AG20443 (cell line): ENCODE measurements around the gene SPDYC.
"Not testable (repeated sequence)": the region's sequence is repeated elsewhere in the genome, so short reads cannot be mapped to it uniquely, and the experiment has no call there.

Experiments
- DNase-seq: peaks from one replicate; pipeline ENCODE4 v3.0.0; 2012; ENCODE audit warnings: low spot score, mixed read lengths

The SPDYC gene

DNA sequence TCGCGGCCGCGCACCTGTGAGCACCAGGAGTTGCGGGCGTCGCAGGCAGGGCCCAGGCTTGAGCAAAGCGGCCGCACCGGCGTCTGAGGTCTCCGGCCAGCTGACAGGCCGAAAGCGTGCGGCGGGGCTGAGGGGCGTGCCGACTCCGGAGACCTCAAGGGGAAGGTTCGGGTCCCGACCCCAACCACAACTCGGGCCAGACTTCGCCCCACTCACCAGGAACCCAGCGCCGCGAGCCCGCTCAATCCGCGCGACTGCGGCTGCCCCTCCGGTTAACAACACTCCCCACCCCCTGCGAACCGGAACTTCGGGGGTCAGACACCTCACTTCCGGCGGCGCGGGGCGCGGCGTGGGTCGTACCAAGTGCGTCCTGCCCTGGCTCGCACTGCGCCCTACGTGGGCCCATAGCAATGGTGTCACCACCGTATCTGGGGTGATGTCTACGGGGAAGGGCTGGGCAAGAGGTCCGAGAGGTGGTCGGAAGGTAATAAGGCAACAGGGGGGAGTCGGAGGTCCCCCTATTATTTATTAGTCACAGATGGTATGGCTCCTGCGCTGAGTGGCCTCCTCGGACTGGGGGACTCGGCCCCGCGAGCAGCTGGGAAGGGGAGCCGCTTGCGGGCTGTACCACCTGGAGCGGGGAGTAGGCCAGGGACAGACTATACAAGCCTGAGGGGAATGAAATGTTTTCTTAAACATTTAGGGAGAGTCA lies 35.6 kb upstream of the SPDYC start, which contains the start of gene SYVN1:
Gene SYVN1, minus strand, starts transcription at position 280 of the 712 bp plus-strand sequence. CDS start 918 bp downstream, outside the sequence.
- peak; percentile 95 for DNase-seq

DNA sequence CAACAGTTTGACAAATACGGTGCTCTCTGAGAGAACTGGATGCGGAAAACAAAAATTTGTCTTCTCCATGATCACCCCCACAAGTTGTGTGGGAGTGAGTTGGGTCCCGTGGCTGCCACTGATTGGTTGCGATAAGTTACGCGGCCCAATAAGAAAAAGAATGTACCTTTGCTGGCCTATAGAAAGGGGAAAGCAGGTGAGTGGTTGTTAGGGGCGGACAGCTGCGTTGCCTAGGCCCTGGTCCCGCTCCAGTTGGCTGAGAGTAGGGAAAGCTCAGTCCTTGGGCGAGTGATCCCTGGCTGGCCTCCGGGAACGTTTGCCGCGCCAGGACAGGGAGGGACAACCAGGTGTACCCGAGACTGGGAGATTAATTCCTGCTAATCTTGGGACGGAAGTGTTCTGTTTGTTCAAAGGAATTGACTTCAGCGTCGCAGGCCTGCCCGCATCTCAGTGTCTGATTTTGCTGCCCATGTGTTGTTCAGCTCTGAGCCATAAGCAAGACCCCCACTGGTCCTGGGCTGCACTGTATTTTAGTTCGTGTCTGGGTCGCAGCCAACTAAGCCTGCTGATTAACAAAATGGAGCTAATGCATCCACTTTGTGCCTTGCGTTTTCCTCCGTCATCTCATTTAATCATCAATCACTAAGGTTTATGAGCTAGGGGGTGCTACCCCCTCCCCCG lies 34.9 kb upstream of the SPDYC start:
- peak; percentile 94 for DNase-seq

DNA sequence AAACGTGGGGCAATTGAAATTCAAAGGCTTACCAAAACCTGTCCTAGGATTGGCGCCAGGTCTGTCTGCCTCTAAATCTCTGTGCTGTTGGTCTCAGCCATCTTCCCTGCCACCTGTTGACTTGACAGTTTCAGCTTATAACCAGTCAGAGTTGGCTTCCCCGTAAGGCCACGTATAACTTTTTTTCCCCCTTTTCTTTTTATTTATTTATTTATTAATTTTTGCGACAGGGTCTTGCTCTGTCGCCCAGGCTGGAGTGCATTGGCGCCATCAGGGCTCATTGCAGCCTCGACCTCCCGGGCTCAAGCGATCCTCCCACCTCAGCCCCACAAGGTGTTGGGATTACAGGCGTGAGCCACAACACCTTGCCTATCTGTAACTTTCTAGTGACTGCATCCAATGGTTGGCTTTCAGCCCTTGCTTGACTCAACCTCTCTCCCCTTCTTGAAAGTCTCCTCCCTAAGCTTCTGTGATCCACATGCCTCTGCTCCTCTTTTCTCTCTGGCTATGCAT lies 34.3 kb upstream of the SPDYC start:
- no peak for DNase-seq

DNA sequence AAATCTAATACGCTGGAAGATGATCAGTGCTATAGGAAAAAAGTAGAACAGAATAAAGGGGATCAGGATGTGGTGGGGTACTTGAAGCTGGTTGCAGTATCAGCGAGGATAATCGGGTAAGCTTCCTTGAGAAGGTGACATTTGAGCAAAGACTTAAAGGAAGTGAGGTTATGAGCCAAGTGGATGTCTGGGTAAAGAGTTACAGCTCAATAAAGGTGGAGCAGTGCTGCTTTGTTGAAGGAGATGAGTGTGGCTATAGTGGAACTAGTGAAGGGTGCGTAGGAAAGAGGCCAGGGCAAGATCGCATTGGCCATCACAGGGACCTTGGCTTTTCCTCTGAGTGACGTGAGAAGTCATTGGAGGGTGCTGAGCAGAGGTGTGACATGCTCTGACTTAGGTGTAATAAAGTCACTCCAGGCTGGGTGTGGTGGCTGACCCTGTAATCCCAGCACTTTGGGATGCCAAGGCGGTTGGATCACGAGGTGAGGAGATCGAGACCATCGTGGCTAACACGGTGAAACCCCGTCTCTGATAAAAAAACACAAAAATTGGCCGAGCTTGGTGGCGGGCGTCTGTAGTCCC lies 33.4 kb upstream of the SPDYC start:
- DNase-seq = no peak

DNA sequence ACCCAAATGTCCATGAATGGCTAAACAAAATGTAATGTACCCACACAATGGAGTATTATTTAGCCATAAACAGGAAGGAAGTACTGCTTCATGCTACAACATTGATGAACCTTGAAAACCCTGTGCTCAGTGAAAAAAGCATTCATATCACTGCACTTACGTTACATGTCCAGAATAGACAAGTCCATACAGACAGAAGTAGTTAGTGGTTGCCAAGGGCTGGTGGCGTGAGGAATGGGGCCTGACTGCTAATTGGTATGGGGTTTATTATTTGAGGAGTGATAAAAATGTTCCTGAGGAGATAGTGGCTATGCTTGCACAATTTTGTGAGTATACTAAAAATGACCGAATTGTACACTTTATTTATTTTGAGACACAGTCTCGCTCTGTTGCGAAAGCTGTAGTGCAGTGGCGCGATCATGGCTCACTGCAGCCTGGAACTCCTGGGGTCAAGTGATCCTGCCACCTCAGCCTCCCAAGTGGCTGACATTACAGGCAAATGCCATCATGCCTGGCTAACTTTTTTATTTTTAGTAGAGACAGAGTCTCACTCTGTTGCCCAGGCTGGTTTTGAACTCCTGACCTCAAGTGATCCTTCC lies 28.0 kb upstream of the SPDYC start:
- no peak for DNase-seq

DNA sequence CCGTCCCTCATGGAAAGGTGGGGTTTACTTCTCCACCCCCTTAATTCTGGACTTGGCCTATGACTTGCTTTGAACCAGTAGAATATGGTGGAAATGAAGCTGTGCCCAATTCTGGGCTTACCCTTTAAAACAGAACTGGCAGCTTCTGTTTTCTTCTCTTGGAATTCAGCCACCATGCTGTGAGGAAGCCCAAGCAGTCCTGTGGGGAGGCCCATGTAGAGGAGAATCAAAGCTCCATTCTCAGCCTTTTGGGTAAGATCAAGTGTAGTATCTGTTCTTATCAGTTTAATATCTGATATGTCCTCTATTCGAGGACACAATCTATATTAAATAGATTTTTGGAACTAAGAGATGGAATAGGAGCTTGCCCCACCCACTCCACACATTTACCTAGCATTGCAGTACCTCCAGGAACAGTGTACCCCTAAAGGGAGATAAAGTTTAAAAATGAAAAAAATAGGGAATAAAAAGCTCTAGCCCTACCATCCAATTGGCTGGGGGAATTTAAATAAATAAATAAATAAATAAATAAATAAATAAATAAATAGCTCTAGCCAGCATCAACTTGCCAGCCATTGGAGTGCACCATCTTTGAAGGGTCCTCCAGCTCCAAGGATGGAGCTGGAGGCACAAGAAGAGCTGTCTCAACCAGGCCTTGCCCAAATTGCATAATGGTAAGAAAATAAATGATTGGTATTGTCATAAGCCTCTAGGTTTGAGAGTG lies 22.5 kb upstream of the SPDYC start:
- no peak for DNase-seq

DNA sequence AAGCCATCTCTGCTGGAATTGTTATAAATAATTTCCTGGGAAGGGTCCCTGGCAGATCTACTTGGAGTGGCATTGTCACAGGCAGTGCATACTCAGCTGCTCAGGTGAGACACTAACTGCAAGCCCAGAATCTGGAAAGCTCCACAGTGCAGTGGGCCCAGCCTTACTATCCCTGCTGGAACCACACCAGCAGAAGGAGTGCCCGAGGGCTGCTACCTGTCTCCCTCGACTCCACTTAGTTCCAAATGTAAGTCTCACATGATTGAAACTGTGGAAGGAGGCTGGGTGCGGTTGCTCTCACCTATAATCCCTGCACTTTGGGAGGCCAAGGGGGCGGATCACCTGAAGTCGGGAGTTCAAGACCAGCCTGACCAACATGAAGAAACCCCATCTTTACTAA lies 21.4 kb upstream of the SPDYC start:
- DNase-seq = no peak

DNA sequence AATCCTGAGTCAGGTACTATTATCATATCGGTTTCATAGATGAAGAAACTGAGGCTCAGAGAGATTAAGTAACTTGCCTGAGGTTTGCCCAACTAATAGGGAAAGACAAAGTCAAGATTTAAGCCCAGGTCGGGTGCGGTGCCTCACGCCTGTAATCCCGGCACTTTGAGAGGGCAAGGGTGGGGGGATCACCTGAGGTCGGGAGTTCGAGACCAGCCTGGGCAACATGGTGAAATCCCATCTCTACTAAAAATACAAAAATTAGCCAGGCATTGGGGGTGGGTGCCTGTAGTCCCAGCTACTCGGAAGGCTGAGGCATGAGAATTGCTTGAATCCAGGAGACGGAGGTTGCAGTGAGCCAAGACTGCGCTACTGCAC lies 19.9 kb upstream of the SPDYC start:
- DNase-seq = not testable (repeated sequence)

DNA sequence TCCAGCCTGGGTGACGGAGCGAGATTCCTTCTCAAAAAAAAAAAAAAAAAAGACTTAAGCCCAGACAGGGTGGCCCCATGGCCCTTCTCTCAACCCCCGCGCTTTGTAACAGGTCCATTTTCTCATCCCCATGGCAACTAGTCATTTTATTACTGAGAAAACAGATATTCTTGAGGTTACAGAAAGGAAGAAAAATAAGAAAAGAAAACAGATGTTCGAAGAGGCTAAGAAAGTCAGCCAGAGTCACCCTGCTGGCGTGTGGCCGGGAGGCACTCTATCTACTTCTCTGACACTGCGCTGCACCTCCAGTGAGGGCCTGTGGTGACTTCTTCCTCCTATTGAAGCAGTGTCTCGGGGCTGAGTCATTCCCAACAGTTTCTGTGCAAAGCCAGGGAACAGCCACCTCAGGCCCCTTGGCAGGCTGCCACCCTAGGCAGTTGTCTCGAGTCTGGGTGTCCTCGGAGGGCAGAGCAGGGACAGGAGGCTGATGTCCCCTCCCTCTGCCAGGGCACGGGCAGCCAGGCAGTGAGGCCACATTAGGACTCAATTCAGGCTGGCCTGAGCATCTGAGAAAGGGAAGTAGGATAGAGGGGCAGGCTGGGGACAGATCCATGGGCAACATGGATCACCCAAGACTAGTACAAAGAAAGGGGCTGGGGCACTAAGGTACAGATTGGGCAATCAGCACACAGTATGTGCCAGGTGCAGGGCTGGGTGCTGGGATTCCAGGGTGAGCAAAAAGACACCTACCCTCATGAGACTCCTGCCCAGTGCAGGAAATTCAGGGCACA lies 19.3 kb upstream of the SPDYC start:
- peak; percentile 93 for DNase-seq

DNA sequence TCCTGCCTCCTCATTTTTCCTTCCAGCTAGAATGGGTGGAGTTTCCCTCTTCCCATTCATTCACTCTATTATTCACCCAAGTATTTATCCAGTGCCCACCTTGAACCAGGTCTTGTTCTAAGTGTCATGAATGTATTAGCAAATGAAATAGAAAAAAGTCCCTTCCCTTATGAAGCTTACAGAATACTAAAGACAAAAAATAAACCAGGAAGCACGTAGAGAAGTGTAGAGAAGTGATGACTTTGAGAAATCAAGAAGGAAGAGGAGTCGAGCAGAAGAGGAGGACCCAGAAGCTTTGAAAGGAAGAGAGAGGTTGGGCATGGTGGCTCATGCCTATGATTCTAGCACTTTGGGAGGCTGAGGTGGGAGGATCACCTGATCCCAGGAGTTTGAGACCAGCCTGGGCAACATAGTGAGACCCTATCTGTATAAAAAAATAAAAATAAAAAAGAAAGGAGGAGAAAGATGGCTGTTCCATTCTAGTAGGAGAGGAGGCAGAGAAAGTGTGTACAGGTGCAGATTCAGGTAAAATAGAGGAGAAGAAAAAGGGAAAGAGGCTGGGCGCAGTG lies 18.6 kb upstream of the SPDYC start:
- DNase-seq = no peak

DNA sequence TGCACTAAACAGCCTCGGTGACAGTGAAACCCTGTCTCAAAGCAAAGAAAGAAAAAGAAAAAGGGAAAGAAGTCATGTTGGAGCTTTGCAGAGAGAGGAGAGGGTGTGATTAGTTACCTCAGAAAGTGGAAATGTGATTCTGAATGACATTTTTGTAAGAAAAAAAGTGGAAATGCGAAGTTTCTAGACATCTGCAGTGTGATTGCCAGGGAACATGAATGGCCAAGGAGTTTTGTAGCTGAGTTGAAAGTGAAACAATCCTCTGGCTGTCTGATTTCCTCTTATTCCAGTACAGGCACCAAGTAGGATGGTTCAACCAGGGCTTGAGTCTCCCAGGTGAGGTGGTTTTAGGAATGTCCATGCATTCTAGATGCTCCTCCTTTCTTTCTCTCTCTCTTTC lies 17.9 kb upstream of the SPDYC start:
- no peak for DNase-seq

DNA sequence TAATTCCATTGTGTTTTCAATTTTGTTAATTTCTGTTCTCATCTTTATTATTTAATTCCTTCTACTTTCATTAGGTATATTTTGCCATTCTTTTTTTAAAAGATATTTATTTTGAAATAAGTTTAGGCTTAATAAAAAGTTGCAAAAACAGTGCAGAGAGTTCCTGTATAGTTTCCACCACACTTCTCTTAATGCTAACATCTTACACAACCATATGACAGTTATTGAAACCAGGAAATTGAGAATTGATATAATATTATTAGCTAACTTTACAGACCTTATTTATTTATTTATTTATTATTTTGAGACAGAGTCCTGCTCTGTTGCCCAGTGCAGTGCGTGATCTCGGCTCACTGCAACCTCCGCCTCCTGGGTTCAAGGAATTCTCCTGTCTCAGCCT lies 13.8 kb upstream of the SPDYC start:
- no peak for DNase-seq

DNA sequence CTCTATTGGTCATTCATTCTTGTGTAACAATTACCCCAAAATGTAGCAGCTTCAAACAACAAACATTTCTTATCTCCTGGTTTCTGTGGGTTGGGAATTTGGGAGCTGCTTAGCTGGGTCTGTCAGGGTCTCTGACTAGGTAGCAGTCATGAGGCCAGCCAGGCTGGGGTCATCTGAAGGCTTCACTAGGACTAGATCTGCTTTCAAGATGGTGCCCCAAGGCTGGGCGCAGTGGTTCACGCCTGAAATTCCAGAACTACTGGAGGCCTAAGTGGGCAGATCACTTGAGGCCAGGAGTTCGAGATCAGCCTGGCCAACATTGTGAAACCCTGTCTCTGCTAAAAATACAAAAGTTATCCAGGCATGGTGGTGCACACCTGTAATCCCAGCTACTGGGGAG lies 13.1 kb upstream of the SPDYC start:
- no peak for DNase-seq

DNA sequence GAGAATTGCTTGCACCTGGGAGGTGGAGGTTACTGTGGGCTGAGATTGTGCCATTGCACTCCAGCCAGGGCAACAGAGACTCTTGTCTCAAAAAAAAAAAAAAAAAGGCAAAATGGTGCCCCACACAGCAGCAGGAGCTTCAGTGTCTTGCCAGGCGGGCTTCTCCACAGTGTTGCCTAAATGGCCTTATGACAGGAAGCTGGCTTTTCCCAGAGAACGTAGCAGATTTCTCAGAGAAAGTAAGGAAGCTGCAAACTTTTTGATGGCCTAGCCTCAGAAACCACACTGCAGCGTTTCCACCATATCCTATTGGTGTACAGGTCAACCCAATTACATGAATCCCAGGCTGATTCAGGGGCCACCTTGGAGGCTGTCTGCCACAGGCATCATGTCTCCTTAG lies 12.7 kb upstream of the SPDYC start:
- DNase-seq = no peak

DNA sequence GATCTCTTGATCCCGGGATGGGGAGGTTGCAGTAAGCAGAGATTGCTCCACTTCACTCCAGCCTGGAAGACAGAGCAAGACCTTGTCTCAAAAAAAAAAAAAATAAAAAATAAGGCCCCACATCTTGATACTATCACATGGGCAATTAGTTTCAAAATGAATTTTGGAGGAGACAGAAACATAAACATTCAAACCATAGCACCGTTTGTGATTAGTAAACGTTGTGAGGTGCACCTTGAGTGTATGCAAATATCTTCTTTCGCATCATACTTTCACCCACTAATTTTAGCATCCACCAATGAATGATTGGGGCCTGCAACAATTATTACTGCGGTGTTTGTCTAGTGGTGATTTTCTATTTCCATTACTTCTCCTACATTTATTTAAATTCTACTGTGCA lies 11.0 kb upstream of the SPDYC start:
- DNase-seq = no peak

DNA sequence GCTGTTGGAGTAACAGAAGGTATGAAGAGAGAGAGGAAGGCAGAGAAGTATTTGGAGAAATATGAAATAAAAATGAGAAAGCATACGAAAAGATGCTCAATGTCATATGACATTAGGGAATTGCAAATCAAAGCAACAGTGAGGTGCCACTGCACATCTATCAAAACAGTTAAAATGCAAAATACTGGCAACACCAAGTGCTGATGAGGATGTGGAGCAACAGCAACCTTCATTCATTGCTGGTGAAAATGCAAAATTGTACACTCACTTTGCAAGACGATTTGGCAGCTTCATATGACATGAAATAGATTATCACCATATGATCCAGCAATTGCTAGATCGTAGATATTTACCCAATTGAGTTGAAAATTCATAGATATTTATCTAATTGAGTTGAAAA lies 9.4 kb upstream of the SPDYC start:
- no peak for DNase-seq

DNA sequence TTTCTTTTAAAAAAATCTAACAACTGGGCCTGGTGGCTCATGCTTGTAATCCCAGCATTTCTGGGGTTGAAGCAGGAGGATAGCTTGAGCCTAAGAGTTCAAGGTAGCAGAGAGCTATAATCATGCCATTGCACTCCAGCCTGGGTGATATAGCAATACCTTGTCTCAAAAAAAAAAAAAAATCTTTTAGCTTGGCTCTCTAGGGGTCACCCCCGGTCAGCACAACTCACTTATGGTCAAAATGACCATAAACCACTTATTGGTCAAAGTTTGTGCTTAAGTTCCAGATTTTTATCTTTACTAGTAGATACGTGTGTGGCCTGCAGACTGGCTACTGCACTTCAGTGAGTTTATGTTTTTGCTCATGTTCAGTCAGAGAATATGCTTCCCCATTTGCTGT lies 6.3 kb upstream of the SPDYC start:
- no peak for DNase-seq

DNA sequence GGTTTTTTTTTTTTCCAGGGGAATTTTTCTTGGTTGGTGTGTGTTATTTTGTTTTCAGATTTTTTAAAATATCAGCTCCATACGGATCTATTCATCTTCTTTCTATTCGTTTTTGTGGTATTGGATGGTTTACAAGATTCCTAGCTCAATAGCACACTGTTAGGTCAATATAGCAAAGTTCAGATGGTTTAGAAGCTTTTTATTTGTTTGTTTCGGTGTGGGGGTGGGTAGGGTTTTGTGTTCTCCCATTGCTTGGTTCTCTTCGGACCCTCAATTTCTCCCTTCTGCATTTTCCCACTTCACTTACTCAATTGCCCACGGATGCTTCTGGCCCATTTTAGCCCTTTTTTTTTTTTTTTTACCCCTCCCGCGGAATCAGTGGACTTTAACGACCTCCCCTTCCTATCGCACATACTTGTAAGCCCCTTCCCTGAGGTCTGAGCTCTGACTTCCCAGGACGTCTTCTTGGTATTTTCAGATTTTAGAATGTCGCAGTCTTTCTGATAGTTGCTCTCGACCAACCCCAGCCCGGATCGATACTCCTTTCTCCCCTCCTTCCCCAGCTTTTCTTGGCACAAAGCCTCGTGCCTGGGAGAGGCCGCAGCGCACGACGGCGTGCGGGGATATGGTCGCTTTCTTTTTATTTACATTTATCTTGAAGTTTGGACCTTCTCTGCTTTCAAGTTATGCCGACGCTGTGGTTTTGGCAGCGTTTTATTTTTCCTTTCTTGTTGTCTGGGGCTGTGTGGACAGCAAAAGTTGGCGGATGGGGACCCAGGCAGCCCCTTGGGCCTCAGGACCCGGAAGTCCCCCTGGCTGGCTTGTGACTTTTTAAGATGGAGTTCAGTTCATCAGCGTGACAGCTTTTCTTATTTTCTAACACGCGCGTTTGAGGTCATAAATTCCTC lies 4.4 kb upstream of the SPDYC start:
- DNase-seq = peak; percentile 15

DNA sequence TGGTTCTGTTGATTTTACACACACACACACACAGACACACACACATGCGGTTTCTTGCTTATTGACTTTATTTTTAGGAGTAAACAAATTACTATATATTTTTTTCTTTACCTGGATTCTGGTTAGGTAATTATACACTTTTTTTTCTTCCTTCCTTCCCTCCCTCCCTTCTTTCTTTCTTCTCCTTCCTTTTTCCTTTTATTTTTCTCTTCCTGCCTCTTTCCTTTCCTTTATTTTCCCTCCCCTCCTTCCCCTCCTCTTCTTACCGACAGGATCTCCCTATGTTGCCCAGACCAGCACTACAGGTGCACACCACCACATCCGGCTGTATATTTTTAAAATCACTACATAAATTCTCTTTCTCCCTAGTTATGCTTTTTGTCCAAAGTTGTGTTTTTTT lies 3.1 kb upstream of the SPDYC start:
- DNase-seq = no peak

DNA sequence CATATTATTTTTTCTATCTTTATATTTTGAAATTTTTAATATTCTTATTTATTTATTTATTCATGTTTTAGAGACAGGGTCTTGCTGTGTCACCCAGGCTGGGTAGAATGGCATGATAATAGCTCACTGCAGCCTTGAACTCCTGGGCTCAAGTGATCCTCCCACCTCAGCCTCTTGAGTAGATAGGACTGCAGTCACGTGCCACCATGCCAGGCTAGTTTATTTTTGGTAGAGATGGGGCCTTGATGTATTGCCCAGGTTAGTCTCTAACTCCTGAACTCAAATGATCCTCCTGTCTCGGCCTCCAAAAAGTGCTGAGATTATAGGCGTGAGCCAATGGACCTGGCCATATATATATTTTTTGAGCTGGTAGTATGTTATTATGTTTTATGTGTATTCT lies 2.4 kb upstream of the SPDYC start:
- no peak for DNase-seq
